GM15510 (cell line): ENCODE results near the gene CEP170.

Experiments used
- POLR2A ChIP-seq: IDR thresholded peaks from 3 replicates; pipeline ENCODE4 v1.6.1; 2011; ENCODE audit warnings: borderline replicate concordance; ENCODE audit not compliant: insufficient read length; ENCODE audit errors: extremely low read depth

The CEP170 gene

GRCh38 chr1:243254927-243255790 is at the start of gene CEP170:
Gene CEP170 (minus strand): TSS chr1:243255281. CDS start chr1:243225280, 30,001 bp downstream.
- peak; percentile 69 for TF ChIP-seq POLR2A

- TF ChIP-seq POLR2A: no peak
Measured at GRCh38 chr1:243301059-243301458, 46.0 kb upstream of the CEP170 start.

GRCh38 chr1:243299069-243299468 is 44.0 kb upstream of the CEP170 start:
- no peak for TF ChIP-seq POLR2A

DNA sequence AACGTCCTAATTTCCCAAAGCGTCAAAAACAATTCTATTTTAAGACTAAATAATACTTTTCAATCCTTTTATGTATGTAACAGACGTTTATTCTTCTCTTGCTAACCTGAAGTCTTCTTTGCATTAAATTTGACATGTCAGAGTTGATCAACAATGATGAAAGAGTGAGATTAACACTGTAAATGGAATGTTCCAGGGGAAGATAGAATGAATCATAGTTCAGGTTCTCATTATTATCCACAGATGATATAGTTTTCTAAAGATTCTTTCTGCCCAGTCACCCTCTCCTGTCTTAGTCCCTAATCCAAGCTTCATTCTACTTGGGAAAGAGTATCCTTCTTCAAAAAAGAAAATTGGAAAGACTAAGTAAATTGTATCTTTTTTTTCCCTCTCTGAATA is 39.6 kb upstream of the CEP170 start:
- TF ChIP-seq POLR2A: no peak

GRCh38 chr1:243293941-243294722 is 39.1 kb upstream of the CEP170 start:
- TF ChIP-seq POLR2A: no peak

DNA sequence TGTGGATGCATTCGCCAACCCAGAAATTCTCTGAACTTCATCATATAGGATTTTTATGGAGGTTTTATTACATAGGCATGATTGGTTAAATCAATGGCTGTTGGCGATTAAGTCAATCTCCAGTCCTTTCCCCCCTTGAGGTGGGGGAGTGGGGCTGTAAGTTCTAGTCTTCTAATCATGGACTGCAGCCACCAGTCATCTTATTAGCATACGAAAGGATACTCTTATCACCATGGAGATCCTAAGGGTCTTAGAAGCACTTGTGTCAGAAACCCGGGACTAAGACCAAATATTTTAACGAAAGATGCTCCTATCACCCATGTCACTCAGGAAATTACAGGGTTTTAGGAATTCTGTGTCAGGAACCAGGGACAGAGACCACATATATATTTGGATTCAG is 37.0 kb upstream of the CEP170 start:
- no peak for TF ChIP-seq POLR2A

DNA sequence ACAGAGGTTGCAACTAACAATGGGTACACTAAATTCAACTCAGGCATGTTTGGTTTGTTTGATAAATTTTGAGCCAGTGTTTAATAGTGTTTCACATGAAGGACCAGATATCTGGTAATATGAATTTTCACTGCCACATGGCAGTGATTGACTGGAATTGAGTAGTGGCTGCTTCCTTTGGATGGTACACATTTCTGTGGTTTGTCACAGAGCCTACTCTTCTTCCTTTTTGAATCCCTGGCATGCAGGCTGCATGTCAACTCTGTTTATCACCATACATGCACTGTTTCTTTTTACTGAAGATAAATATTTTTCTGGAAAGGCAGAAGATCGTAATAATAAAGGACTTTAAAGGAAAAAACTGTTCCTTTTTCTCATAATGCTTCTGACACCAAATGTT is 36.2 kb upstream of the CEP170 start:
- TF ChIP-seq POLR2A: no peak

DNA sequence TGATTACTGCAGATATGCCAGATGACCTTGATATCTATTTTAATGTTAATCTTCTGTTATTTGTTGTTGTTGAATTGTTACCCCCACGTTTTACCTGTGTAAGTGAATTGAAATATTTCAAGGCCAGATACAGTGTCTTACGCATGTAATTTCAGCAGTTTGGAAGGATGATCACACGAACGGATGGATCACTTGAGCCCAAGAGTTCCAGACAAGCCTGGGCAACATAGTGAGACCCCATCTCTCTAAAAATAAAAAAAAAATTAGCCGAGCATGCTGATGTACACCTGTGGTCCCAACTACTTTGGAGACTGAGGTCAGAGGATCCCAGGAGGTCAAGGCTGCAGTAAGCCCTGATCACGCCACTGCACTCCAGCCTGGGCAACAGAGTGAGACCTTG is 33.0 kb upstream of the CEP170 start:
- TF ChIP-seq POLR2A: no peak

DNA sequence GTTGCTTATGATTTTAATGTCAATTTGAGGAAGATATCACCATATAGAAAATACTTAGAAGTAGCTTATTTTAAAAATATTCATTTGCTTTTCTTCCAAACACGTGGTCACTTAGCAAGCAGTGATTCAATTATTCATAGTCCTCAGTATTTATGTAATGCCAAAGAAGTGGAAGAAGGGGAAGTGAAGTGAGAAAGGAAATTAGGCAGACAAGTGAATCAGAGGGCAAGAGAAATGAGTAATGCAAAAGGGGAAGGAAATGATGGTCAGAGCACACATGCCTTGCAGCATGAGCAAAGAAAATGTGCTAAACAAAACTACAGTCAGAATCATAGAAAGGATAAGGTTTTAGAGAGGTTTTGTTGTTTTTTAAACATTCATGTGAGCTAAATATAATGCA is 32.6 kb upstream of the CEP170 start:
- TF ChIP-seq POLR2A: no peak

DNA sequence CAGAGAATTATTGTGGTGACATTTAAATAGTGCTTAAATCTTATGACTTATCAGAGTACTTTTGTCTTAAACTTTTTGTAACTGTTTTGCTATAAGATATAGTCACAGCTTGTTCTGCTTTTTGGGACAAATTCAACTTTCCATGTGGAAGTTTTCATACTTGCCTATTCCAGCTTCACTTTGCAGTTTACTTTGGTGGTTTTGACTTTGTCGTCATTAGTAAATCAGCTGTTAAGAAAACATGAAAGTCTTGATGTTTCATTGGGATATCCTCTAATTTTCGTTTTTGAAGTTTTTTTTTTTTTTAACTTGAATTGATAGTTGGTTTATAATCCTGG is 32.0 kb upstream of the CEP170 start:
- TF ChIP-seq POLR2A: no peak

GRCh38 chr1:243286409-243287122 is 31.5 kb upstream of the CEP170 start:
- TF ChIP-seq POLR2A: no peak

DNA sequence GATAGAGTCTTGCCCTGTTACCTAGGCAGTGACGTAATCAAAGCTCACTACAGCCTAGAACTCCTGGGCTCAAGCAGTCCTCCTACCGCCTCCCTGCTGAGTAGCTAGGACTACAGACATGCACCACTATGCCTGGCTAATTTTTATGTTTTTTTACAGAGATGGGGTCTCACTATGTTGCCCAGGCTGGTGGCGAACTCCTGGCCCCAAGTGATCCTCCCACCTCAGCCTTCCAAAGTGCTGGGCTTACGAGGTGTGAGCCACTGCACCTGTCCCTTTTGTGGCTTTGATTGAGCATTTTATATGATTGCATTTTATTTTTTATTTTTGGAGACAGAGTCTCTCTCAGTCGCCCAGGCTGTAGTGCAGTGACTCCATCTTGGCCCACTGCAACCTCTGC is 26.6 kb upstream of the CEP170 start:
- TF ChIP-seq POLR2A: no peak

- TF ChIP-seq POLR2A: no peak
Measured at GRCh38 chr1:243280571-243281129, 25.6 kb upstream of the CEP170 start.

- TF ChIP-seq POLR2A: no peak
Measured at GRCh38 chr1:243275316-243275715, 20.2 kb upstream of the CEP170 start.

DNA sequence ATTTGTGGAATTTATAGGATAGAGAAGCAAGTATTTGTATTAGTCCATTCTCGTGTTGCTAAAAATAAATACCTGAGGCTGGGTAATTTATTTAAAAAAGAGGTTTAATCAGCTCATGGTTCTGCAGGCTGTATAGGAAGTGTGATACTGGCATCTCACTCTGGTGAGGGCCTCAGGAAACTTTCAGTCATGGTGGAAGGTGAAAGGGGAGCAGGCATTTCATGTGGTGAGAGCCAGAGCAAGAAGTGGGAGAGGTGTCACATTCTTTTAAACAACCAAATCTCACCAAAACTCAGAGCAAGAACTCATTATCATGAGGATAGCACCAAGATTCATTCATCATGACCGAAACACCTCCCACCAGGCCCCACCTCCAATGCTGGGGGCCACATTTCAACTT is 18.9 kb upstream of the CEP170 start:
- no peak for TF ChIP-seq POLR2A

GRCh38 chr1:243273506-243273905 is 18.4 kb upstream of the CEP170 start:
- no peak for TF ChIP-seq POLR2A

DNA sequence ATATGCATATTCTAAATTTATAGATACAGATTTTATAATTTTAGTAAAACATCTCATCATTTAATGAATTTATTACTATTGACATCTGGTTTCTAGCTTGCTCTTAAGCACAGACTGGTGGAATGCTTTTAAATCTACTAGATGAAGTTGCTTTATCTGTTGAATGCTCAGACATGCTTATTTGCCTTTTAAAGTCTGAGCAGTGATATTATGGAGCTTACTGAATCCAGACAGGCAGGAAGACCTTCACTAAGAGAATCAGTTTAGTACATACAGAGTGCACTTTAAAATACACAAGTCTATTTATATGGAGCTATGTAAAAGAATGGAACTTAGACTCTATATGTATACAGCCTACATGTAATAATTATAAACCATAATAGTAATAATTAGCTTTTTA is 17.3 kb upstream of the CEP170 start:
- no peak for TF ChIP-seq POLR2A
